ENCODE data around the gene KCNF1. TPM values are rescaled to one million over a fixed set of nuclear protein-coding genes. Genes with fewer than 3 reads are reported as not detected.
A peak's percentile ranks its signal among the peaks of the same experiment; 100 is the strongest.

The KCNF1 gene
- polyA plus RNA-seq, 1 donor = 3.7 TPM

DNA sequence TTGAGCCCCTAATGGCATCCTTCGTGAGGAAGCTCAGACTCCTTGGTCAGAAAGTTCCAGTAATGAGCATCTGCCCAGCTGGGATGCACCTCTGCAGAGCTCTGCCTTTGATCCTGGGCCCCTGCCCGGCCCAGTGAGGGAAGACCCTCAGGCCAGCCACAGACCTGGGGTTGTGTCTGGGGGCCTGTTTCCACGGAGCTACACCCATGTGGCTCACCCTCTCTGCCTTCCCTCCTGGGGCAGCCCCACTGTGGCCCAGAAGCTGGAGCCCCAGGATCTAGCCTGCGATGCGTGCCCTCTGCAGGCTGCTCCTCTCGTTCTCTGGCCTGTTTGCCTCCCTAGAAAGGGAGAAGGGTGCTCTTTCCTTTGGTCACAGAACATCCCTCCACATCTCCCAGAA lies 9.8 kb downstream of the KCNF1 start:
- no peak for DNase-seq

DNA sequence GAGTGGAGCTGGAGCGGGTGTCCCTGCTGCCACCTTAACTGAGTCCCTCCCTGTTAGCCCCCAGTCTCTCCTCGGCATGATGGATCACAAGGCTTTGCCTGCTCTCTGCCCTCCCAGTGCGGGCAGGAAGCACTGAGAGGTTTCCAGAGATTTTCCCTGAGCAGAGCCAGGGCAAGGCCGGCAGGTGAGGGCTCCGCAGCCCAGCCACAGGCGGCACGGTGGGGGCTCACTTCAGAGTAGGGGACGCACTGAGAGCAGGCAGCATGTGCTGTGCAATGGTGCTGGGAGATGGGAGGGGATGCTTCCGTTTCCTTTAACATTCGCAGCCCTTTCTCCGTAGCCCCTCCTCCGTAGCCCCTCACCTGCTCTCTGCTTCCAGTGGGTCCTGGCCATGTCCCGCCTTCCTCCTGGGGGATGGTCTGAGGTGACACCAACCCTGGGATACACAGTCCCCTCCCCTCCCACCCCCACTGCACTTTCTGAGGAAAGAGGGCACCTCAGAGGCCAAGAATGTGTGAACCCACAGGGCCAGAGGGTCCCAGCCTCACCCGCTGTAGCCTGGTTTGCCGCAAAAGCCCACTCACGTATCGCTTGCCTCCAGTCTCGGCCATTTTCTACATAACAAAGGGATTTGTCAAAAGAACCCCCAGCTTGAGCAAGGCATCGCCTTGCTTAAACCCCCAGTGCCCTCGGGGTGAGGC lies 10.7 kb downstream of the KCNF1 start:
- no peak for DNase-seq

DNA sequence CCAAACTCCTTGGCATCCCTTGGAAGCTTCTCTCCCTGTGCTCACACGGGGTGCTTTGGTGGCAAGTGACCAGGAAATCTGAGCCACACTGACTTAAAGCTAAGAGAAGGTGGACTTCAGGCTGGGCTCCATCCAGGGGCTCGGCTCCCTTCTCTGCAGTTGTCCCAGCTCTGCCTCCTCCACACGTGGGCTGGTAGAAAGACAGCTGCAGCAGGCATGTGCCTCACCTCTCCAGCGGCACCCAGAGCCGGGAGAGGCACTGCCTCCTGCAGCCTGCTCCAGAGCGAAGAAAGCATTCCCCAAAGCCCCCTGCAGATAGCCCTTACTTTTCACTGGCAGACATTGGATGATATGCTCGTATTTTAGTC lies 11.3 kb downstream of the KCNF1 start:
- no peak for DNase-seq

DNA sequence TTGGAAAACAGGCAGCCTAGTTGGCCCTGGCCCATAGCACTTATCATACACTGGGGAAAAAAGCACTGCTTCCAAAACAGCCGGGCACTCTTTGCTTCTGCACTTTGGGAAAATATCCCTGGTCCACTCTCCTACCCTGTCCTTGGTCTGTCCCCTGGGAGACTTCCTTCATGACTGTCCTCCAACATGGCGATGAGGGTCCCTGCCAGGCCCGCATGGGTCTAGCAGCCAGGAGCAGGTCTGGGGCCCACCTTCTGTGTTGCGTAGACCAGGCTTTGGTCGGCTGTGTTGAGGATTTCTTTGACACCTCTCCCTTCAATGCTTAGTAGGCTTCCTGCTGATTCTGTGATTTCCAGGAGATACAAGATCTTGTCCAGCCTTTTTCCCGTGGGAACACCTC lies 12.2 kb downstream of the KCNF1 start:
- no peak for DNase-seq

DNA sequence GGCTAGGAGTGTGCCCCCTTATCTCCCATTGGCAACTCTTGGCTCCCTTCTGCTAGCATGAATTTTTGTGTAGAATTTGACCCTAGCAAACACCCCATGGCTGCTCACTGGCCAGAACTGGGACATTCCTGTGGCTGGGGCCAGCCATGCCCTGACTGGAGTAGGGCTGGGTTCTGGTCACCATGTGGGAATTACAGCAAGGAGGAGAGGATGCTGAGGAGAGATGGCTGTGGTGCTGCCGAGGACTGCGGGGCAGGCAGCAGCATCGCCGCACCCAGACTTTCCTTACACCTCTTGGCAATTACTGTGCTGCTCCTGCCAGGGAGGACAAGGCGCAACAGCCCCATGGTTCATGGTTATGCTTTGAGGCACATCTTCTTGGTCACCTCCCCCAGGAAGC lies 12.7 kb downstream of the KCNF1 start:
- no peak for DNase-seq

DNA sequence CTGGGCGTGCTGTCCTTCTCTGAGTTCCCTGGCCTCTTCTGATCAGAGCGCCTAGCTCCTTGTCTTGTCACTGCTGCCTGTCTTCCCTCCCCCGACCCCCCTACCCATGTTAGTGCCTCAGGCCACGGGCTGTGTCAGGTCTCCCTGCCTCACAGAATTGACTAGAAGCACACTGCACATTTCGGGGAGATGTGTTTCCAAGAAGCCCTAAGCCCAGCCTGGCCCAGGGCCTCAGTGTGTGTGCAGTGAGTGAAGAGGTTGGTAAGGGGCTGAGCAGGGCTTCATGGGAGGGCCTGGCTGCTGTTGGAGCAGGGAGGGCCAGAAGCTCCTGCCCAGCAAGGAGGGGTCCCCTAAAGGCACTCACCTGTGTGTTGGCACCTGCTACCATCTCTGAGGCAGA lies 13.1 kb downstream of the KCNF1 start:
- DNase-seq = no peak

DNA sequence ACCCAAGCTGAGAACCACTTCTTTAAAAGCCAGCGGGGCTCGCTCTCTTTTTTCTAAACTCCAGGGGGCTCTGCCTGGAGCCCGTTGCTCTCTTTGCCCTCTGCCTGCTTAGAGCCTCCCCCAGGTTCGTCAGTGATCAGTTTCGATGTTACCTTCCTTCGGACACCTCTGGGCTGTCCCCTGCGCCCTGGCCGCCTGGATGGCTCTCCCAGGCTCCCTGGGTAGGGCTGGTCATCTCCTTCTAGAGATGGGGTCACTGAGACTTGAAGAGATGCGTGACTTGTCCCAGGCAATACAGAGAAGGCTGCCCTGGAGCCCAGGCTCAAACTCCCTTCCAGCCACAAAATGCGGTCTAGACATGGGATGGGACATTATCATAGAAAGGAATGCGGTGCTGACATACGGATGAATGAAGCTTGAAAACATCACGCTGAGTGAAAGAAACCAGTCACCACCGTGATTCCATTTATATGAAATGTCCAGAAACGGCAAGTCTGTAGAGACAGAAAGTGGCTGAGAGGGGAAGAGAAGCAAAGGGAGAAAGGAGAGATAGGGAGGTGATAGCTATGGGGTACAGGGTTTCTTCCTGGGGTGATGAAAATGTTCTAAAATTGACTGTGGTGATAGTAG lies 14.6 kb downstream of the KCNF1 start:
- no peak for DNase-seq

DNA sequence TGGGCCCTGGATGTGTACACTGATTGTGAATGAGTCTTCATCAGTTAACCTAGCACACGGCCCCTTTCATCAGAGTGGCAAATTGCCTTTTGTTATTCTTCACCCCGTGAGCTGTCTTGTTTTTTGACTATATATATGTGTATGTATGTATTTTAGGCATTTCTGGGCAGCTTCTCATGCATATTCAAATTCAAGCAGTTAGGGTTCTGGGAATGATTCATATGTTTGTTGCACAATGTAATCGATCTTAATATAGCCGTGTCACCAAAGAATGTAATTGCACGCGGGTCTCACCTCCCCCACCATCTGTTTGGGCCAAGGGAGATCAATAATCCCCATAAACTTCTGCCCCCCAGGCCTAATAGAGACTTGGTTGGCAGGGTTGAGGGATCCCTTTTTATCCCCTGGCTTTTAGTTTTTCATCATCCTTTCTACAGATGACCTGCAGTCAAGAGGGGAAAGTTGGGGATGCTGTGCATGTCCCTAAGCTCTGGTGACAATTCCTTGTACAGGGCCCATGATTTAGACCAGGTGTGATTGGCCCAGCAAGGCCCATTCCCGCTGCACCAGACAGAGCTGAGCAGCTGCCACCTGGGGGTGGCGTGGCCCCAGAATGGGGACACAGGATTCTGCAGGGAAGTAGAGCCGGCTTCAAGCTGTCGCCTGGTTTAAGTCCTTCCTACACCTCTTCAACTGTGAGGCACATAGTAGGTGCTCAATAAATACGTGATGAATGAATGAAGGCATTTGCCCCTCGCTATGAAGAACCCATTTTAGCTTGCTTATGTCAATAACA lies 19.2 kb downstream of the KCNF1 start:
- no peak for DNase-seq

DNA sequence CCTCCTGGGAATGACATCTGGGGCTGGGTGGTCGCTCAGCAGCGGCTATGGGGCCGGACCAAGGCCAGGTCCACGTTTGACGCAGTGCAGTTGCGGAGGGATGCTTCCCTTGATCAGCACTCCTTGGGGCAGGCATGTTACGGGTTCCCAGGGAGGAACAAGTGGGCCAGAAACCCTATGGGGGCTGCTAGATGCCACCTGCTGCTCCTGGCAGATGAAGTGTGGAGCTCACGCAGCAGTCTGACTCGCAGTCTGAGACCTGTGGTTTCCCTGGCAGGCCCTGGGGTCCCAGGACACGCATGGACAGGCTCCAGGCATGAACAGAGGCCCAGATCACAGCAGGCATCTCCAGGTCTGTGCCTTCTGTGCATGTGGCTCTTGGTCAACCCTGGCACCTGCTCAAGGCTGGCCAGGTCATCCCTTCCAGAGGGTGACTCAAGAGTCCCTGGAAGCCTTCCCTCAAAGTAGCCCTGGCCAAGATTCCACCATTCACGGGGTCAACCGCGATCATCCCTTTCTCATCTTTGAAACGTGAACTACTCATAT lies 20.0 kb downstream of the KCNF1 start:
- DNase-seq = no peak

DNA sequence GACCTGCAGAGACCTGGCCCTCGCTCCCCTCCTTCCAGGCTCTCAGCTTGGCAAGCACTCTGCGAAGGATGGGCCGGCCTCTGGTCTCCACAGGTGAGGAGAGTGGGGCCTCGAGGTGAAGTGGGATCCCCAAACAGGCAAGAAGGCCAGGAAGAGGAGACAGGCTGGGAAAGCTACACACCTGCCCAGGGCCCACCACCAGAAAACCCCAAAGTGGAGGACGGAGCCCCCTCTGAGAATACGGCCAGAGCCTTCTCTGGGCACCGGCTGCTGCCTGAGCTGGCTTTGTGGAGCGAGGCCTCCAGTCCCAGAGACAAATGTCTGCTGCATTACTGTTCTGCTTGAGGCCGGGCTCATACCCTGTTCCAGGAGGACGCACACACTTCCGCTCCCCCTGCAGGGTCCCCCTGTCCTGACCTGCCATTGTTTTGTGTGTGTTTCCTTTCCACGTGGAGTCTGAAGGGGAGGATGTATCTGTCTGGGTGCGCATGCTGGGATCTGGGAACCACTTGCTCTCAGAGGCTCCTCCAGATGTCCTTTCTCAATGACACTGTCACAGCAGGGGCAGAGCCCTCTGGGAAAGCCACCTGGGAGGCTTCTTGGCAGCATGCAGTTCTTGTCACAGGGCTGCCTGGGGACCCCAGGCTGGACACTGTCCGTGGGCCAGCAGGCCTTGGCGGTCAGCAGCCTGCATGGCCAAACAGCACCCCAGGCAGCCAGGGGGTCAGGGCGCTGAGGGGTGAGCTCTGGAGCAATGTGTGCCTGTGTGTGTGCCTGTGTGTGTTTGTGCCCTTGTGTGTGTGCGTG lies 20.8 kb downstream of the KCNF1 start:
- DNase-seq = no peak

DNA sequence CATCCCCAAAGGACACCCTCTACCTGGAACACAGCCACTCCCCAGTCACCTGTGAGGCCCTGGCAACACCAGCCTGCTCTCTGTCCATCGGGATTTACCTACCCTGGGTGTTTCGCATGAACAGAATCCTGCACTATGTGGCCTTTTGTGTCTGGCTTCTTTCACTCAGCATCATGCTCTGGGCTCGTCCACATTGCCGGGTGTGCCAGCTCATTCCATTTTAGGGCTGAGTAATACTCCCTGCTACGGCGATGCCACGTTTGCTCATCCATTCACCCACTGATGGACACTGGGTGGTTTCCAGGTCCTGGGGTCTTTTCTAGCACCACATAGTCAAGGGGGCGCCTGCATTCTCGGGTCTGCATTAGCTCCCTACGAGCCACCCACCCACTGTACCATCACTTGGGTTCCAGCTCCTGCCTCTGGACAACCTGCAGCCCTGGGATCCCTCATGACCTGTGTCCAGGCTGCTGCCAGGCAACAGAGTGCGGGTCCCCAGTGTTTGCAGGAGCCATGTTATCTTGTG lies 22.0 kb downstream of the KCNF1 start:
- no peak for DNase-seq

DNA sequence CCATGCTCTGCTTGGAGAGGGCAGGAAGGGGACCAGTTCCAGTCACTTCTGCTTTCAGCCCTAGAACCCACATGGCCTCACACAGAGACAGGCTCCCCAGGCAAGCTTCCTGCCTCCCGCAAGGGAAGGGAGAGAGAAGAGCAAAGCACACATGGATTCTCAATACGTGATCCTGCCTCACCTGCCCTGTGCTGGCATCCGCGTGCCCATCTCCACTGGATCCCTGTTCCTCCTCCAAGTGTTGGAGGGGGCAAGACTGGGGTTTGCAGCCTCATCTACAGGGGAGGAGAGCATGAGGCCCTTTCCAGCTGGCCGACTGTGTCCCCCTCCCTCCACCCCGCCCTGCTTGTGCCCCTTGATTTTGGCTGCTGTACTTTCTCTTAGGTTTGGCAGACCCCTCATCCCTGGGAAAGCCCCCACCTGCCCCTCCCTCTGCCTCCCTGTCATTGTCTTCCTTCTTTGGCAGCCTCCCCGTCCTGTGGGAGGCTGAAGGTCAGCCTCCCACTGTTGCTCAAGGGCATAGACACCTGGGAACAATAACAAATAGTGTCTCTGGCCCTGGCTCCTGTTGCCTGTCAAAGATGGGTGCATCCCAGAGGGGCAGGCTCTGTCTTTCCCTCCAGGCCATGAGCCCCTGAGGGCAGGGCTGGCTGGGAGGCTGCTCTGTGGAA lies 22.7 kb downstream of the KCNF1 start:
- no peak for DNase-seq

DNA sequence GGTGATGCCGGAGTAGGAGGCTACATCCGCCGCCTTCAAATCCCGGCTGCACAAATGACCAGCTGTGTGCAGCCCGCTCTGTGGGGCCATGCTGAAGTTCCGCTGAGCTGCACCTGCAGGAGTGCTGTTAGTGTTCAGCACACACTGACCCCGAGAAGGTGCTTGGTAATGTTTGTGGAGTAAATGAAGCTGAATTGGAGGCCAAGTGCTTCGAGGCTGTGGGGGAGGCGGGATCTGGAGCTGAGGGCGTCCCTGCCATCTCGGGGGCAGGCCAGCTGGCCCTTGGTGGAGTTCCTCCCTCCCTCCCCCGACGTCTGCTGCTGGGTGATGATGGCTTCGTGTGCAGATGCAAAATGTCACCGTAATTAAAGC lies 23.2 kb downstream of the KCNF1 start:
- no peak for DNase-seq

DNA sequence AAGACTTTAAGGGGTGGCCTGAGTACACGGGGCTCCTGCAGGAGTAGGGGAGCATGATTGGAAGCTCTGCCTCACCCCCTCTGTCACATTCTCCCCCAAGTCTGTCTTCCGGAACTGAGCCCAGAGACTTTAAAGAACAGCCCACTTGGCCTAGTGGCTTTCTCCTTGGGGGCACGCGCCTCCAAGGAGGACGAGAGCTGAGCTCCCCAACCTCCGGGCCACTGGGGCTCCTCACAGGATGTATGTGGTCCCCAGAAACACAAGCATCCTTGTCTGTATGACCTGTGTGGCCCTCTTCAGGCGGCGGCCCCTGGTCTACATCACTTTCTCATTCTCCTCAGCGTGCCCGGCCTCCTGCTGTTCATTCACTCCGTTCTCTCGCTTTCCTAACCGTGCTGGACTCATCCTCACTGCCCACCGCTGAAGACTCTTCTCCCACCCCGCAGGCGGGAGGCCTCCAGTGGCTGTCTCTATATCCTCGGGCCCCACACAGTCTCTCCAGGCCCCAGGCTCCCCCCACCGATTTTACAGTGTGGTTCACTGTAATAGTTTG lies 23.7 kb downstream of the KCNF1 start:
- no peak for DNase-seq

DNA sequence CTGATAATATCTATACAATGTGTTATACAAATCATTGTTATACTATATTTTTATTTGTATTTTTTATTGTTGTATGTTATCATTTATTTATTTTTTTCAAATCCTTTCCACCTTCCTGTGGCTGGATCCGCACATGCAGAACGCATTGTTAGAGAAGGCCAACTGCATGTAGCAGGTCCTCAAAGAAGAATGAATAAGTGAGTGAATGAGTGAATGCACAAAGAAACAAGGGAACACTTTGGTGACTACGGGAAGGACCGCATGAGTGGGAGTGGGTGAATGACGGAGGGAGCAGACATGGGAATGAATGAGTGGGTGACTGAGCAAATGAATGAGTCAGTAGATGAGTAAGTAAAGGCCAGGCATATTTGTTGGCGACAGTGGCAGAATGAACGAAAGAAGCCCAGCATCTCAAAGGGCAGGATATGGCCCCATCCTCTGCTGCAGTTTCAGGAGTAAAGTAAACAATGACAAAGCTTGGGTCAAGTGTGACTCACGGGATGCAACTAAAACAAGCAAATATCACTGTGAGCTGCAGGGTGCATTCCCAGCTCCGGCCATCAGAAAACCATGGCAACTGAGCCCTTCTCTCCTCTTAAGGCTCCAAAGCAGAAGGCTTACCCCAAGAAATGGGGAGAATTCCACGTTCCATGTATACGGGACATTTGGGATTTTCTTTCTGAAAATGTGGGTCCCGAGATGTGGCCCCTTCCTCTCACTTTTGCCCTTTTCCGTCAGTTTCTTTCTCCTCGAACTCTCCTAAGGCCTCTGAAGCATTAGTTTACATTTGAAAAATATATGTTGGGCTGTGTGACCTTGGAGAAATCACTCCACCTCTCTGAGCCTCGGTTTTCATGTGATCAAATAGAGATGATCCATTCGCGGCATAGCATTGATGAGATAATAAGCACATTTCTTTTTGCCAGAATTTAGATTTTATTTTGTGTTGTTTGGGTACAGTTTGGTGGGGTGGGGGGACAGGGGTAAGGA lies 24.5 kb downstream of the KCNF1 start:
- DNase-seq = no peak

DNA sequence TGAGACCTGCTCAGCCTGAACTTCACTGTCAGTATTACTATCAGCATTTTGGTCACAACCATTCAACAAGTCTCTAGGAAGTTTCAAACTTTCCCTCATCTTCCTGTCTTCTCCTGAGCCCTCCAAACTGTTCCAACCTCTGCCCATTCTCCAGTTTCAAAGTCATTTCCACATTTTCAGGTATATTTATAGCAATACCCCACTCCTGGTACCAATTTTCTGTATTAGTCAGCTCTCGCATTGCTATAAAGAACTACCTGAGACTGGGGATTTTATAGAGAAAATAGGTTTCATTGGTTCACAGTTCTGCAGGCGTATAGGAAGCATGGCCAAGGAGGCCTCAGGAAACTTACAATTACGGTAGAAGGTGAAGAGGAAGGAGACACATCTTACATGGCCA lies 27.3 kb downstream of the KCNF1 start:
- DNase-seq = no peak

DNA sequence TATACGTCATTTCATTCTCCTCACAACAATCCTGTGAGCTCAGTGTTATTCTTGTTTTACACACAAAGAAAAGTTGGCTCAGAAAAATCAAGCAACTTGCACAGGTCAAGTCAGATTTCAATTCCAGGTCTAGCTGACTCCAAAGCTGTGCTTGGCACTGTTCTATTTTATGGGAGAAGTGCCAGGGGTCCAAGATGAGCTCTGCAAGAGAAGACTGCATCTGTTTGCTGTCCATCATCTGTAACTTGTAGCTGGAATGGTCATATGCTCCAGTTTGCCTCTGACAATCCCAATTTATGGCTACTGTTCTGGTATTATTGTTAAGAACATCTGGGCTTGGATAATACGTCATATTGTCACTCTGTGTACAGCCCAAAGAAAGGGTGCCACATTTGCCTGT lies 28.9 kb downstream of the KCNF1 start:
- DNase-seq = peak; percentile 40

DNA sequence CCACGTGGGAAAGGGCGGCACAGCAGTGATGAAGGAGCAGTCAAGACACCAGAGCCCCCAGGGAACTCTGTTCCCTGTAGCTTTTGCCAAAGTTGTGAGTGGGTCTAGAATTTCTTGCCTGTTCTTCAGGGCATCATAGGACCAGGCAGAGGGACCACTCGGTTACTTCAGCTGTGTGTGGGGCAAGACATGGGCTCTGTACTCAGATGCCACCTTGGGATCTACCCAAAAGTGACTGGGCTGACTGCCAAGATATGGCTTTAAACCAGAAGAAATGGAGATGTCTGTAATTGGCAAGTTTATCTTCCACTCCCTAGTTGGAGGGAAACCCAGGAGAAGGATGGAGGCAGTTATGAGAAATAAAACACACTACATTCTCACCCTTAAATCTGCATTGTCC lies 29.6 kb downstream of the KCNF1 start:
- no peak for DNase-seq

DNA sequence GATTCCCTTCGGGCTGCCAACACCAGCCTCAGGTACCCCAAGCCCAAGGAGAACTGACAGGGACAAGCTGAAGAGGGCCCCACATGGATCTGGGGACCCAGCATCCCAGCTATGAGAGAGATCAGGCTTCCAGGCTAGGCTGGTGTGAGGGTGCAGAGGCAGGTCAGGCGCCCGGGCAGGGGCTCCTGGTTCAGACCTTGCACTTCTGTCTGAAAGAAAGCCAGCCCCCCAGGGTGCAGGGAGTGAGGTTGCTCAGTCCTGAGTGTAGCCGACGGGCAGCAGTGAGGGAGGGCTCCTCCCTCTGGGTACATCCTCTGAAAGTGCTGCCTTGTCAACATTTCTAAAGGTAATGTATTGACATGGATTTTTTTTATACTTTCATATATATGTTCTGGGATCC lies 33.1 kb downstream of the KCNF1 start:
- no peak for DNase-seq

DNA sequence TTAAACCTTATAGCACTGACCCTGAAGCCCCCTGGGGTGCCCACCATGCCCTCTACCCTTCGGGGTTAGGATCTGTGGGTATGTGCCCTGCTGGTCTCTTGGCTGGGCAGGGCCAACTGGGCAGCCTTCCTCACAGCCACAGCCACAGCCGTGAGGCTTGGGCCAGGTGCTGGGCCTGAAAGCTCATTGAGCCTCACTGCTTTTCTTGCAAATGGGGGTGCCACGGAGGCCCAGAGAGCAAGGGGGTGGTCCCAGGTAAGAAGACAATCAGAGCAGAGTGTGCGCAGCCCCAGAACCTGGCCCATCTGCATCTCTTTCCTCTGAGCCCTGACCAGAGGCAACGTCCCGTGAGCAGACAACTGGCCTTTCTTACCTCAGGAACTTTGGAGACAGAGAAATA lies 34.7 kb downstream of the KCNF1 start:
- DNase-seq = no peak
